ENCODE data around the gene ADH1A.
"Not testable (repeated sequence)": the region's sequence is repeated elsewhere in the genome, so short reads cannot be mapped to it uniquely, and the experiment has no call there.

Gene ADH1A

GRCh38 chr4:99281261-99281660 lies 9.5 kb downstream of the ADH1A start:
- DNase-seq (ENCODE audit: low spot score): no peak

GRCh38 chr4:99276417-99276816 lies 14.4 kb downstream of the ADH1A start:
- no peak for DNase-seq (ENCODE audit: low spot score)

GRCh38 chr4:99275885-99276284 lies 14.9 kb downstream of the ADH1A start:
- no peak for DNase-seq (ENCODE audit: low spot score)

GRCh38 chr4:99275050-99275449 lies 15.7 kb downstream of the ADH1A start:
- DNase-seq (ENCODE audit: low spot score): no peak

GRCh38 chr4:99273704-99274103 lies 17.1 kb downstream of the ADH1A start:
- no peak for DNase-seq (ENCODE audit: low spot score)

GRCh38 chr4:99264927-99265326 lies 25.9 kb downstream of the ADH1A start:
- no peak for DNase-seq (ENCODE audit: low spot score)

GRCh38 chr4:99252746-99253145 lies 38.0 kb downstream of the ADH1A start:
- no peak for DNase-seq (ENCODE audit: low spot score)

GRCh38 chr4:99248714-99249113 lies 42.1 kb downstream of the ADH1A start:
- no peak for DNase-seq (ENCODE audit: low spot score)

GRCh38 chr4:99235955-99236354 lies 54.8 kb downstream of the ADH1A start:
- no peak for DNase-seq (ENCODE audit: low spot score)

GRCh38 chr4:99234331-99235010 lies 56.3 kb downstream of the ADH1A start:
- no peak for DNase-seq (ENCODE audit: low spot score)

- DNase-seq (ENCODE audit: low spot score): not testable (repeated sequence)
Measured at GRCh38 chr4:99233397-99233796, 57.4 kb downstream of the ADH1A start.

GRCh38 chr4:99228706-99229105 lies 62.1 kb downstream of the ADH1A start:
- DNase-seq (ENCODE audit: low spot score): not testable (repeated sequence)

- not testable (repeated sequence) for DNase-seq (ENCODE audit: low spot score)
Measured at GRCh38 chr4:99227646-99228045, 63.1 kb downstream of the ADH1A start.

All from kidney tubule cell (primary cell).